ENCODE results near the gene KAZALD1. TPM values are rescaled to one million over a fixed set of nuclear protein-coding genes. Genes with fewer than 3 reads are reported as not detected.

KAZALD1 gene
- total and polyA plus RNA-seq, 10 of the 15 experiments (the other 5 are each of a cell fraction or from before 2014, with no cell fraction given), result 0.10 to 4.3 (median 1.9) TPM

DNA sequence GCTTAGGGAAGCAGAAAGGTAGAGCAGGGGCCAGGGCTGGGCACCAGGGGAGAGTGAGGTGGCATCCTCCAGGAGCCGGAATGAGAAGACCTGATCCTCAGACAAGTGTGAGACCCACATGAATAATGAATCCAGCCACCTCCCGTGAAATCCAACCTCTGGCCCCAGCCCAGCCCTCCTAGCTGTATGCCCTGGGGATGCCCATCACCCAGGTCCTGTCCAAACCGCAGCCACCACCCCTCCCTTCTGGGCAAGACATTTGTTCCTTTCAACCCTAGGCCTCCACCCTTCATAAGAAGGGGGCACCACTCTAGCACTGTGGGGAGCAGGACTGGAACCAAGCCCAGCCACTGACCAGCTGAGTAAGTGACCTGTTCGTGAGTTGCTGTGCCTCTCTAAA, 40.5 kb upstream of the KAZALD1 start:
- no peak overlapping the region for H3K27ac ChIP-seq (ENCODE audit: control insufficient read depth, insufficient read depth)
- H3K9ac ChIP-seq (ENCODE audit: control insufficient read depth, insufficient read depth, low read length), result no peak overlapping the region
- TF ChIP-seq BHLHE40 (IDR thresholded peaks at IDR 0.05; ENCODE audit: borderline replicate concordance in 1 of 2, low read depth in 2 of 2, low read length in 1 of 2) (no peak), YY1 (IDR thresholded peaks at IDR 0.05; ENCODE audit: low read depth, low read length) (no peak)
- ChIA-PET RAD21 (ENCODE audit: unreplicated experiment) (no interaction called here), SMC1A (ENCODE audit: uncharacterized antibody, unreplicated experiment) (no interaction called here), POLR2A (no interaction called here), CTCF (no interaction called here)
- no peak overlapping the region for H3K4me3 ChIP-seq
- no peak for ATAC-seq
- no TSS peak for BruUV-seq (replicated peaks)
- intact Hi-C loops (cut with micrococcal nuclease; ENCODE audit: unreplicated experiment), result no loop called here
- FAIRE-seq, result no peak
- no peaks in the 10 kb centered on the region for H3K79me2 ChIP-seq (ENCODE audit: control insufficient read depth, insufficient read depth, low read length)
- H3K4me1 ChIP-seq (ENCODE audit: control insufficient read depth, insufficient read depth, low read length), result peaks cover 9% of the 10 kb centered on the region
- no peak overlapping the region for H3K4me2 ChIP-seq (ENCODE audit: control insufficient read depth, insufficient read depth)
- no peak overlapping the region for H2AFZ ChIP-seq (ENCODE audit: control insufficient read depth, low read depth, low read length)
- H4K20me1 ChIP-seq (ENCODE audit: control insufficient read depth, insufficient read depth), result no peaks in the 10 kb centered on the region
- in situ Hi-C loops (cut with MboI), result no loop called here
- H3K36me3 ChIP-seq (ENCODE audit: control insufficient read depth in 2 of 2, insufficient read depth in 2 of 2, low read length in 1 of 2), result no peaks in the 10 kb centered on the region
- WGBS (ENCODE audit: insufficient coverage, insufficient replicate concordance, low lambda C conversion rate, missing lambda C conversion rate), result 41% methylated on average over 4 of the region's 4 CpGs
- peaks cover 10% of the 10 kb centered on the region in 2 experiments; a peak in 3 of 4 replicates for H3K27me3 ChIP-seq (replicated peaks in 1 of 2; ENCODE audit: control insufficient read depth in 2 of 2, insufficient read depth in 2 of 2, low read length in 1 of 2)
- DNase-seq (ENCODE audit: low read depth, low spot score), result no peak
- H3K9me3 ChIP-seq (replicated peaks; ENCODE audit: control insufficient read depth, insufficient read depth, low read length), result no peaks in the 10 kb centered on the region

DNA sequence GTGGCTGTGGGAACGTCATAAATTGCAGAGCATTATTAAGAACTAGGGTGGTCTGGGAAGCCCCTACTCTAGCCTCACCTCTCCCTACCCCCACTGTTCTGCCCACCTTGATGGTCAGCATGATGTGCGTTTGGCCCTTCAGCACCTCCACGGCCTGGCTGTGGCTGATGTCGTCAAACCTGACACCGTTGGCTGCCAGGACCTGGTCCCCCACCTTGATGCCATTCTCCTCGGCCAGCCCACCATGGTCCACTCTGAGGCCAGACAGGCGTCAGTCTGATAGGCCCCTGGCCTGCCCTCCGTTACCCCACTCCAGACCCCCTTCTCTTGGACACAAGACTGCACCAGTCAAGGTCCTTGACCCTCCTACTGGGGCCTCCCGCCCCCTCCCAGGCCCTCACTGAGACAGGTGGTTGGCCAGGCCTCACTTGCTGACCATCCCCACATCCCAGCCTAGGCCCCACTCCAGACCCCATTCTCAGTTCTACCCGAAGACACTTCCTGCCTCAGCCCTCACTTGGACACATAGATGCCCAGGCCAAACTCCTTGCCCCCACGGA, 40.0 kb upstream of the KAZALD1 start:
- Histone ChIP-seq H3K9ac (ENCODE audit: control insufficient read depth, insufficient read depth, low read length) (no peak overlapping the region), H3K4me1 (ENCODE audit: control insufficient read depth, insufficient read depth, low read length) (peaks cover 9% of the 10 kb centered on the region), H4K20me1 (ENCODE audit: control insufficient read depth, insufficient read depth) (no peaks in the 10 kb centered on the region), H3K36me3 (ENCODE audit: control insufficient read depth in 2 of 2, insufficient read depth in 2 of 2, low read length in 1 of 2) (no peaks in the 10 kb centered on the region), H3K79me2 (ENCODE audit: control insufficient read depth, insufficient read depth, low read length) (no peaks in the 10 kb centered on the region), H3K4me2 (ENCODE audit: control insufficient read depth, insufficient read depth) (no peak overlapping the region), H3K27ac (ENCODE audit: control insufficient read depth, insufficient read depth) (no peak overlapping the region), H2AFZ (ENCODE audit: control insufficient read depth, low read depth, low read length) (no peak overlapping the region), H3K9me3 (replicated peaks; ENCODE audit: control insufficient read depth, insufficient read depth, low read length) (no peaks in the 10 kb centered on the region), H3K27me3 (replicated peaks in 1 of 2; ENCODE audit: control insufficient read depth in 2 of 2, insufficient read depth in 2 of 2, low read length in 1 of 2) (peaks cover 5 to 8% of the 10 kb centered on the region in 2 experiments; a peak in 3 of 4 replicates), H3K4me3 (no peak overlapping the region)
- ChIA-PET SMC1A (ENCODE audit: uncharacterized antibody, unreplicated experiment) (no interaction called here), RAD21 (ENCODE audit: unreplicated experiment) (no interaction called here), CTCF (no interaction called here), POLR2A (no interaction called here)
- ATAC-seq (no peak), DNase-seq (ENCODE audit: low read depth, low spot score) (no peak), FAIRE-seq (no peak)
- 28% methylated on average over 11 of the region's 11 CpGs for WGBS (ENCODE audit: insufficient coverage, insufficient replicate concordance, low lambda C conversion rate, missing lambda C conversion rate)
- no TSS peak for BruUV-seq (replicated peaks)
- intact Hi-C loops (cut with micrococcal nuclease; ENCODE audit: unreplicated experiment), result no loop called here
- in situ Hi-C loops (cut with MboI), result no loop called here
- TF ChIP-seq TARDBP (IDR thresholded peaks at IDR 0.05; ENCODE audit: borderline replicate concordance) (no peak), POU2F2 (IDR thresholded peaks at IDR 0.05; ENCODE audit: borderline replicate concordance, low read depth, low read length) (no peak), SREBF1 (IDR thresholded peaks at IDR 0.05; ENCODE audit: low read length) (no peak), MXI1 (IDR thresholded peaks at IDR 0.05; ENCODE audit: low read depth, low read length) (no peak), RCOR1 (conservative IDR thresholded peaks at IDR 0.05; ENCODE audit: low read depth, low read length) (no peak), EGR1 (IDR thresholded peaks at IDR 0.05; ENCODE audit: borderline replicate concordance in 1 of 2, low read depth in 2 of 2, low read length in 2 of 2) (no peak), YY1 (IDR thresholded peaks at IDR 0.05; ENCODE audit: low read depth, low read length) (no peak), HDAC2 (IDR thresholded peaks at IDR 0.05) (no peak), CBX5 (IDR thresholded peaks at IDR 0.05; ENCODE audit: low read depth) (no peak), SIX5 (IDR thresholded peaks at IDR 0.05; ENCODE audit: low read depth, low read length, severe bottlenecking) (no peak), YBX1 (IDR thresholded peaks at IDR 0.05) (no peak), STAT1 (conservative IDR thresholded peaks at IDR 0.05) (no peak), EP300 (IDR thresholded peaks at IDR 0.05; ENCODE audit: borderline replicate concordance in 1 of 2, control insufficient read depth in 1 of 2, low read depth in 2 of 2, low read length in 2 of 2) (no peak), ZNF217 (IDR thresholded peaks at IDR 0.05) (no peak)
- TF ChIP-seq, protein P1, sequence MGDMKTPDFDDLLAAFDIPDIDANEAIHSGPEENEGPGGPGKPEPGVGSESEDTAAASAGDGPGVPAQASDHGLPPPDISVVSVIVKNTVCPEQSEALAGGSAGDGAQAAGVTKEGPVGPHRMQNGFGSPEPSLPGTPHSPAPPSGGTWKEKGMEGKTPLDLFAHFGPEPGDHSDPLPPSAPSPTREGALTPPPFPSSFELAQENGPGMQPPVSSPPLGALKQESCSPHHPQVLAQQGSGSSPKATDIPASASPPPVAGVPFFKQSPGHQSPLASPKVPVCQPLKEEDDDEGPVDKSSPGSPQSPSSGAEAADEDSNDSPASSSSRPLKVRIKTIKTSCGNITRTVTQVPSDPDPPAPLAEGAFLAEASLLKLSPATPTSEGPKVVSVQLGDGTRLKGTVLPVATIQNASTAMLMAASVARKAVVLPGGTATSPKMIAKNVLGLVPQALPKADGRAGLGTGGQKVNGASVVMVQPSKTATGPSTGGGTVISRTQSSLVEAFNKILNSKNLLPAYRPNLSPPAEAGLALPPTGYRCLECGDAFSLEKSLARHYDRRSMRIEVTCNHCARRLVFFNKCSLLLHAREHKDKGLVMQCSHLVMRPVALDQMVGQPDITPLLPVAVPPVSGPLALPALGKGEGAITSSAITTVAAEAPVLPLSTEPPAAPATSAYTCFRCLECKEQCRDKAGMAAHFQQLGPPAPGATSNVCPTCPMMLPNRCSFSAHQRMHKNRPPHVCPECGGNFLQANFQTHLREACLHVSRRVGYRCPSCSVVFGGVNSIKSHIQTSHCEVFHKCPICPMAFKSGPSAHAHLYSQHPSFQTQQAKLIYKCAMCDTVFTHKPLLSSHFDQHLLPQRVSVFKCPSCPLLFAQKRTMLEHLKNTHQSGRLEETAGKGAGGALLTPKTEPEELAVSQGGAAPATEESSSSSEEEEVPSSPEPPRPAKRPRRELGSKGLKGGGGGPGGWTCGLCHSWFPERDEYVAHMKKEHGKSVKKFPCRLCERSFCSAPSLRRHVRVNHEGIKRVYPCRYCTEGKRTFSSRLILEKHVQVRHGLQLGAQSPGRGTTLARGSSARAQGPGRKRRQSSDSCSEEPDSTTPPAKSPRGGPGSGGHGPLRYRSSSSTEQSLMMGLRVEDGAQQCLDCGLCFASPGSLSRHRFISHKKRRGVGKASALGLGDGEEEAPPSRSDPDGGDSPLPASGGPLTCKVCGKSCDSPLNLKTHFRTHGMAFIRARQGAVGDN (IDR thresholded peaks at IDR 0.05), result no peak

Measured in GM12878 (cell line).